K562 (cell line): ENCODE data around the gene ZNF584. TPM values are rescaled to one million over a fixed set of nuclear protein-coding genes. Genes with fewer than 3 reads are reported as not detected.

ENCODE experiments used
- CREM ChIP-seq: IDR thresholded peaks from 2 replicates; pipeline ENCODE4 v1.6.1; 2014; ENCODE audit warnings: antibody characterized with exemption, low read depth
- GATAD2B ChIP-seq: fragments of 450-650 bp; IDR thresholded peaks from 2 replicates; pipeline ENCODE4 v1.6.1; 2017; ENCODE audit warnings: mild to moderate bottlenecking, borderline replicate concordance
- HINFP ChIP-seq: fragments of 450-650 bp; conservative IDR thresholded peaks from 2 replicates; pipeline ENCODE4 v1.6.1; 2016; ENCODE audit warnings: missing genetic modification characterization, low read depth, mild to moderate bottlenecking, control low read depth, missing compliant biosample characterization
- MIER1 ChIP-seq: fragments of 450-650 bp; IDR thresholded peaks from 2 replicates; pipeline ENCODE4 v1.6.1; 2016; ENCODE audit warnings: antibody characterized with exemption, mild to moderate bottlenecking, low read depth
- MLLT1 ChIP-seq, 2 experiments: fragments of 450-650 bp; IDR thresholded peaks; 2 replicates each; pipeline ENCODE4 v1.6.1; 2016
- NFATC3 ChIP-seq: fragments of 450-650 bp; IDR thresholded peaks from 2 replicates; pipeline ENCODE4 v1.6.1; 2017; ENCODE audit warnings: mild to moderate bottlenecking
- NFIC ChIP-seq: fragments of 450-650 bp; IDR thresholded peaks from 2 replicates; pipeline ENCODE4 v1.6.1; 2017; ENCODE audit warnings: mild to moderate bottlenecking, inconsistent platforms
- PTBP1 ChIP-seq: fragments of 200-400 bp; formaldehyde crosslinking; IDR thresholded peaks from 2 replicates; pipeline ENCODE4 v1.6.1; 2017; ENCODE audit warnings: low read depth, low read length
- SMARCA4 ChIP-seq: fragments of 450-650 bp; IDR thresholded peaks from 2 replicates; pipeline ENCODE4 v1.6.1; 2016
- SMARCA5 ChIP-seq: fragments of 450-650 bp; IDR thresholded peaks from 2 replicates; pipeline ENCODE4 v1.6.1; 2016
- SNRNP70 ChIP-seq: fragments of 200-400 bp; formaldehyde crosslinking; optimal IDR thresholded peaks from 2 replicates; pipeline ENCODE3; 2017; ENCODE audit warnings: low read depth, low read length
- THAP12 ChIP-seq: fragments of 250-450 bp; sonication (Bioruptor Pico); IDR thresholded peaks from 2 replicates; pipeline ENCODE4 v1.9.0; 2021; ENCODE audit warnings: mild to moderate bottlenecking, inconsistent platforms
- TOE1 ChIP-seq, 2 experiments: fragments of 450-650 bp in 1 of 2; sonication (generic) in 1 of 2; formaldehyde crosslinking in 1 of 2; IDR thresholded peaks; 2 replicates each; pipeline versions ENCODE4 v1.7.1 to v1.8.0; 2016 to 2022; ENCODE audit warnings: borderline replicate concordance in 2 of 2, mild to moderate bottlenecking in 2 of 2, antibody characterized with exemption in 1 of 2, inconsistent platforms in 1 of 2, low read depth in 1 of 2, missing genetic modification reagents in 1 of 2, moderate library complexity in 1 of 2
- ZBTB11 ChIP-seq, 3 experiments: fragments of 200-800 bp in 1 of 3; fragments of 250-450 bp in 1 of 3; fragments of 450-650 bp in 1 of 3; sonication (Bioruptor Pico) in 1 of 3; sonication (Bioruptor generic) in 1 of 3; formaldehyde crosslinking in 1 of 3; IDR thresholded peaks; 2 replicates each; pipeline versions ENCODE4 v1.6.1 to v1.8.0; 2016 to 2022; ENCODE audit warnings: mild to moderate bottlenecking in 2 of 3, missing genetic modification characterization in 2 of 3, missing compliant biosample characterization in 1 of 3, moderate library complexity in 1 of 3
- ZBTB2 ChIP-seq: fragments of 450-650 bp; IDR thresholded peaks from 2 replicates; pipeline ENCODE4 v1.6.1; 2016; ENCODE audit warnings: antibody characterized with exemption
- polyA plus RNA-seq, 8 experiments: library from polyadenylated mRNA; depleted of rRNA in 4 of 8; stranded (reverse) in 5 of 8; unstranded in 3 of 8; fragments of >200 nt; fragmentation: Nextera tagmentation in 2 of 8; fragmentation: Illumina TruSeq in 1 of 8; extraction: Ambion mirVana in 2 of 8; extraction: Trizol in 1 of 8; gene quantifications; 2 replicates each; pipeline versions ENCODE4 v1.2.1 to v1.2.3, GENCODE V29; 2011 to 2014; ENCODE audit warnings: inconsistent platforms in 1 of 8, missing spikeins in 1 of 8
- total RNA-seq, 7 experiments: library from RNA; depleted of rRNA in 6 of 7; stranded (reverse); fragments of >200 nt in 6 of 7; fragmentation: Illumina TruSeq in 2 of 7; extraction: Trizol in 2 of 7; gene quantifications; 2 replicates each; pipeline versions ENCODE4 v1.2.1 to v1.2.3, GENCODE V29; 2011 to 2021; ENCODE audit warnings: low replicate concordance in 1 of 7

Gene ZNF584
- total and polyA plus RNA-seq, 9 of the 15 experiments (the other 6 are each of a cell fraction or from before 2014, with no cell fraction given) = 5.8 to 43.4 (median 24.6) TPM

- TF ChIP-seq ZBTB2 = peak; percentile 46; the same call in 1 of the 2 replicates
- TF ChIP-seq SMARCA5 = peak; percentile 47
- TF ChIP-seq NFATC3 = peak; percentile 49; the same call in 1 of the 2 replicates
- TF ChIP-seq SMARCA4 = peak; percentile 43; the same call in 1 of the 2 replicates
- TF ChIP-seq MLLT1 (IDR thresholded peaks at IDR 0.05) = 0 out of 4 replicates have a peak, but pooled peaks of 1 of the 2 experiments have one; percentile 48
- no peak for TF ChIP-seq SNRNP70
- no peak for TF ChIP-seq ZBTB11 (CRISPR knock-in tag; IDR thresholded peaks at IDR 0.05)
- no peak for TF ChIP-seq GATAD2B
- 0 out of 2 replicates have a peak, but pooled peaks have one; percentile 41 for TF ChIP-seq THAP12 (CRISPR knock-in tag)
- no peak for TF ChIP-seq CREM
- TF ChIP-seq NFIC = no peak
- 0 out of 2 replicates have a peak, but pooled peaks have one; percentile 35 for TF ChIP-seq TOE1 (IDR thresholded peaks at IDR 0.05; ENCODE audit: borderline replicate concordance)
- no peak for TF ChIP-seq TOE1 (CRISPR knock-in tag; IDR thresholded peaks at IDR 0.05; ENCODE audit: borderline replicate concordance, low read depth)
- TF ChIP-seq PTBP1 = no peak
- TF ChIP-seq HINFP = no peak
- TF ChIP-seq MIER1 = no peak
Measured at GRCh38 chr19:58381460-58382212, 26.8 kb upstream of the ZNF584 start (continued).
